Kidney (tissue), 14 donors: Measurements from ENCODE around the gene CDYL. TPM values are rescaled to one million over a fixed set of nuclear protein-coding genes. Genes with fewer than 3 reads are reported as not detected.

Experiments used
- DNase-seq, 5 donors: peaks; one replicate each; pipeline ENCODE4 v3.0.0-alpha.2; 2013 to 2020
- FAIRE-seq: peaks from 2 replicates; lab custom pipeline; 2012; peaks lifted over from hg19 to GRCh38; lab: Jason Lieb, UNC
- H3K27ac ChIP-seq, 2 donors: one replicate each; pipeline ENCODE4 v1.7.0; 2013; ENCODE audit warnings: low read depth in 2 of 2, low read length in 2 of 2, inconsistent platforms in 1 of 2
- H3K27me3 ChIP-seq: one replicate; pipeline ENCODE4 v1.7.1; 2013; ENCODE audit warnings: low read length, inconsistent platforms; ENCODE audit not compliant: control insufficient read depth, insufficient read depth
- H3K36me3 ChIP-seq, 3 donors: one replicate each; pipeline versions ENCODE4 v1.7.0 to v1.7.1; 2013; ENCODE audit warnings: low read length in 3 of 3, control low read depth in 1 of 3, inconsistent platforms in 1 of 3; ENCODE audit not compliant: insufficient read depth in 3 of 3, control insufficient read depth in 2 of 3
- H3K4me1 ChIP-seq, 3 donors: one replicate each; pipeline versions ENCODE4 v1.7.0 to v1.7.1; 2013; ENCODE audit warnings: low read length in 3 of 3, inconsistent platforms in 1 of 3, low read depth in 1 of 3; ENCODE audit not compliant: control insufficient read depth in 2 of 3, insufficient read depth in 2 of 3
- H3K4me3 ChIP-seq, 3 donors: one replicate each; pipeline versions ENCODE4 v1.7.0 to v1.8.1; 2013; ENCODE audit warnings: low read length in 3 of 3, control low read depth in 1 of 3, inconsistent platforms in 1 of 3
- H3K9ac ChIP-seq, 3 donors: one replicate each; pipeline versions ENCODE4 v1.7.0 to v1.7.1; 2013; ENCODE audit warnings: low read length in 3 of 3, control low read depth in 1 of 3, inconsistent platforms in 1 of 3
- H3K9me3 ChIP-seq, 3 donors: one replicate each; pipeline versions ENCODE4 v1.7.0 to v1.7.1; 2013; ENCODE audit warnings: low read length in 3 of 3, control low read depth in 1 of 3, inconsistent platforms in 1 of 3; ENCODE audit not compliant: control insufficient read depth in 2 of 3, insufficient read depth in 1 of 3
- CTCF ChIP-seq: IDR thresholded peaks from 3 replicates; pipeline ENCODE4 v1.5.1; 2012; ENCODE audit warnings: mild to moderate bottlenecking, moderate library complexity, borderline replicate concordance; ENCODE audit not compliant: insufficient read depth; ENCODE audit errors: extremely low read depth
- intact Hi-C: fragments of 100-400 bp; cut with DNase I; formaldehyde crosslinking; loops from one replicate; pipeline ENCODE4 v1.11.1; 2022
- polyA plus RNA-seq: library from polyadenylated mRNA; stranded (reverse); fragments of 350-450 nt; fragmentation: Illumina TruSeq; extraction: RNeasy Lipid Tissue Mini Kit (QIAGEN cat#74804); gene quantifications from one replicate; pipeline ENCODE4 v1.2.3, GENCODE V29; 2014; ENCODE audit warnings: low read depth, low replicate concordance; ENCODE audit not compliant: insufficient read depth
- total RNA-seq: library from RNA; stranded (reverse); fragmentation: NEBNext Ultra II Directional; extraction: Animal tissue kit (Norgen Biotek cat#: 25700); gene quantifications from one replicate; pipeline ENCODE4 v1.2.1, GENCODE V29; 2021
- donor health status: control.
- donor health status: control.
- donor health status: control.
- donor health status: control.
- donor health status: control.
- donor health status: DM: yes; HTN: yes; CAD: no.
- donor health status: Normal renal cell carcinoma (clear cell type).

Gene CDYL
- total and polyA plus RNA-seq, 2 donors from 2014 or later: 7.4 to 46.8 TPM

GRCh38 chr6:4895971-4896370 lies 119.8 kb downstream of the CDYL start:
- no peak overlapping the region for H3K4me3 ChIP-seq
- DNase-seq (no peak), FAIRE-seq (no peak)
- H3K27me3 ChIP-seq: no peaks in the 10 kb centered on the region
- H3K9me3 ChIP-seq: no peaks in the 10 kb centered on the region
- intact Hi-C loops: no loop called here
- TF ChIP-seq CTCF: no peak
- no peak overlapping the region for H3K27ac ChIP-seq
- no peak overlapping the region for H3K9ac ChIP-seq
- peaks cover 0 to 6% (median 5%) of the 10 kb centered on the region in 3 donors for H3K36me3 ChIP-seq
- H3K4me1 ChIP-seq: no peaks in the 10 kb centered on the region

- TF ChIP-seq CTCF: no peak
- Histone ChIP-seq H3K27ac (no peak overlapping the region), H3K36me3 (peaks cover 0 to 6% (median 5%) of the 10 kb centered on the region in 3 donors), H3K9ac (no peak overlapping the region), H3K4me3 (no peak overlapping the region), H3K27me3 (no peaks in the 10 kb centered on the region), H3K9me3 (no peaks in the 10 kb centered on the region), H3K4me1 (no peaks in the 10 kb centered on the region)
- intact Hi-C loops: no loop called here
- no peak for DNase-seq
- FAIRE-seq: no peak
Measured at GRCh38 chr6:4896401-4896800, 120.2 kb downstream of the CDYL start.

- no peak overlapping the region for H3K27ac ChIP-seq
- TF ChIP-seq CTCF: no peak
- no peaks in the 10 kb centered on the region for H3K9me3 ChIP-seq
- H3K4me1 ChIP-seq: no peaks in the 10 kb centered on the region
- H3K4me3 ChIP-seq: no peak overlapping the region
- DNase-seq (no peak), FAIRE-seq (no peak)
- intact Hi-C loops: no loop called here
- H3K9ac ChIP-seq: no peak overlapping the region
- H3K27me3 ChIP-seq: no peaks in the 10 kb centered on the region
- no peaks in the 10 kb centered on the region for H3K36me3 ChIP-seq
Measured at GRCh38 chr6:4899249-4900034, 123.2 kb downstream of the CDYL start.
